ENCODE results near the gene TMF1.

- TF ChIP-seq CTCF (IDR thresholded peaks at IDR 0.05) (no peak), POLR2A (IDR thresholded peaks at IDR 0.05) (no peak)
Observed at GRCh38 chr3:69085168-69085832, 33.2 kb upstream of the TMF1 start.
